CD4-positive, CD25-positive, alpha-beta regulatory T cell (primary cell): ENCODE data around the gene TYMP. TPM values are rescaled to one million over a fixed set of nuclear protein-coding genes. Genes with fewer than 3 reads are reported as not detected.
A peak's percentile ranks its signal among the peaks of the same experiment; 100 is the strongest.

Experiments
- ATAC-seq, 2 donors: fragments of 150-1000 bp; cut with Tn5 transposase; one replicate each; pipeline ENCODE4 v1.10.0; 2021; ENCODE audit warnings: low read depth in 2 of 2, moderate number of reproducible peaks in 2 of 2, moderate library complexity in 1 of 2
- DNase-seq, 3 donors: peaks; one replicate each; pipeline versions ENCODE4 v3.0.0 to v3.0.0-alpha.2; 2012 to 2022; ENCODE audit warnings: mixed read lengths in 1 of 3
- H3K27ac ChIP-seq: one replicate; pipeline ENCODE4 v1.7.0; 2013; ENCODE audit warnings: mild to moderate bottlenecking, low read length; ENCODE audit not compliant: insufficient read depth, poor library complexity, severe bottlenecking
- H3K27me3 ChIP-seq: one replicate; pipeline ENCODE4 v1.7.0; 2013; ENCODE audit warnings: low read length; ENCODE audit not compliant: control insufficient read depth, insufficient read depth
- H3K36me3 ChIP-seq: one replicate; pipeline ENCODE4 v1.7.0; 2013; ENCODE audit warnings: mild to moderate bottlenecking, low read length, moderate library complexity; ENCODE audit not compliant: control insufficient read depth, insufficient read depth
- H3K4me1 ChIP-seq: 2 replicates; pipeline ENCODE4 v1.7.0; 2013; ENCODE audit warnings: mild to moderate bottlenecking, low read length; ENCODE audit not compliant: insufficient read depth, control insufficient read depth, poor library complexity, severe bottlenecking
- H3K4me3 ChIP-seq: one replicate; pipeline ENCODE4 v1.7.0; 2013; ENCODE audit warnings: low read depth, mild to moderate bottlenecking, low read length, moderate library complexity
- H3K9me3 ChIP-seq, 2 experiments: 1 replicate in 1 of 2; 2 replicates in 1 of 2; pipeline ENCODE4 v1.7.0; 2013; ENCODE audit warnings: low read length in 2 of 2, mild to moderate bottlenecking in 1 of 2, moderate library complexity in 1 of 2; ENCODE audit not compliant: control insufficient read depth in 2 of 2
- H3K27ac Mint-ChIP-seq, 3 donors: one replicate each; pipeline ENCODE4 v1.8.0; 2020 to 2022; ENCODE audit warnings: mild to moderate bottlenecking in 3 of 3, mixed read lengths in 3 of 3, moderate library complexity in 2 of 3
- H3K27me3 Mint-ChIP-seq: one replicate; pipeline ENCODE4 v1.8.0; 2022; ENCODE audit warnings: mild to moderate bottlenecking, mixed read lengths
- H3K36me3 Mint-ChIP-seq: one replicate; pipeline ENCODE4 v1.8.0; 2020; ENCODE audit warnings: mixed read lengths
- H3K4me1 Mint-ChIP-seq, 4 donors: one replicate each; pipeline ENCODE4 v1.8.0; 2020 to 2022; ENCODE audit warnings: mixed read lengths in 4 of 4, mild to moderate bottlenecking in 1 of 4
- H3K4me3 Mint-ChIP-seq, 4 donors: one replicate each; pipeline ENCODE4 v1.8.0; 2020 to 2022; ENCODE audit warnings: mild to moderate bottlenecking in 4 of 4, mixed read lengths in 4 of 4, moderate library complexity in 3 of 4
- H3K9me3 Mint-ChIP-seq, 7 donors: one replicate each; pipeline ENCODE4 v1.8.0; 2020 to 2022; ENCODE audit warnings: mixed read lengths in 7 of 7, mild to moderate bottlenecking in 3 of 7, moderate library complexity in 2 of 7
- polyA plus RNA-seq, 4 donors: library from polyadenylated mRNA; unstranded; fragments of 300-500 nt; fragmentation: Illumina TruSeq; gene quantifications; one replicate each; pipeline ENCODE4 v1.2.3, GENCODE V29; 2021
- total RNA-seq: library from RNA; stranded (reverse); gene quantifications from one replicate; pipeline ENCODE4 v1.2.3, GENCODE V29; 2022

The TYMP gene
- total and polyA plus RNA-seq, 5 donors from 2014 or later: 29.2 to 65.2 (median 46.9) TPM

DNA sequence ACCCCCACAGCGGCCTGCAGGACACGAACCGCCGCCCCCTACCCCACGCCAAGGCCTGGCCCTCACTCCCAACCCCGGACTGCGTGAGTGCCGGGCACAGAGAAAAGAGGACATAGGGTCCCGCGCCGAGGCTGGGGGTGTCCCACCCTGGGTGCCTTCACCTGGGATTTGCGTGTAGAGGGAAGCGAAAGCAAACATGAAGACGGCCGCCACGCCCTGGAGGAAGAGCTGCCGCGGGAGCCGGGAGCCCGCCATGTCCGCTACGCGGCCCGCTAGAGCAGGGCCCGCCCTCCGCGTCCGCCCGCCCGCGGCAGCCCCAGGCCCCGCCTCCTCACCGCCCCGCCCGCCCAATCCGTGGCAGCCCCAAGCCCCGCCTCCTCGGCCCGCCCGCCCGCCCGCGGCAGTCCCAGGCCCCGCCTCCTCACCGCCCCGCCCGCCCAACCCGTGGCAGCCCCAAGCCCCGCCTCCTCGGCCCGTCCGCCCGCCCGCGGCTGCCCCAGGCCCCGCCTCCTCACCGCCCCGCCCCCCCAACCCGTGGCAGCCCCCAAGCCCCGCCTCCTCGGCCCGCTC, 22.3 kb downstream of the TYMP start, which contains the start of gene LMF2:
TSS of gene LMF2 (minus strand) at position 282 of the 570 bp plus-strand sequence. CDS start at position 255, 27 bp downstream.
- peak within 1 kb of the TSS; percentile 94 to 99 (median 99) for H3K27ac Mint-ChIP-seq
- Histone ChIP-seq H3K27ac (peak within 1 kb of the TSS; percentile 95), H3K9me3 (no peaks in the 10 kb centered on the region), H3K4me1 (peaks cover 29% of the 10 kb centered on the region), H3K27me3 (no peaks in the 10 kb centered on the region), H3K36me3 (peaks cover 18% of the 10 kb centered on the region), H3K4me3 (peak within 1 kb of the TSS; percentile 82)
- H3K4me3 Mint-ChIP-seq: peak within 1 kb of the TSS; percentile 93 to 97 (median 96)
- peaks cover 5% of the 10 kb centered on the region for H3K36me3 Mint-ChIP-seq
- peaks cover 0 to 30% (median 14%) of the 10 kb centered on the region in 4 donors for H3K4me1 Mint-ChIP-seq
- no peaks in the 10 kb centered on the region for H3K9me3 Mint-ChIP-seq
- ATAC-seq (peak; percentile 78 to 79), DNase-seq (peak; percentile 86 to 89 (median 89))
- H3K27me3 Mint-ChIP-seq: peaks cover 4% of the 10 kb centered on the region

DNA sequence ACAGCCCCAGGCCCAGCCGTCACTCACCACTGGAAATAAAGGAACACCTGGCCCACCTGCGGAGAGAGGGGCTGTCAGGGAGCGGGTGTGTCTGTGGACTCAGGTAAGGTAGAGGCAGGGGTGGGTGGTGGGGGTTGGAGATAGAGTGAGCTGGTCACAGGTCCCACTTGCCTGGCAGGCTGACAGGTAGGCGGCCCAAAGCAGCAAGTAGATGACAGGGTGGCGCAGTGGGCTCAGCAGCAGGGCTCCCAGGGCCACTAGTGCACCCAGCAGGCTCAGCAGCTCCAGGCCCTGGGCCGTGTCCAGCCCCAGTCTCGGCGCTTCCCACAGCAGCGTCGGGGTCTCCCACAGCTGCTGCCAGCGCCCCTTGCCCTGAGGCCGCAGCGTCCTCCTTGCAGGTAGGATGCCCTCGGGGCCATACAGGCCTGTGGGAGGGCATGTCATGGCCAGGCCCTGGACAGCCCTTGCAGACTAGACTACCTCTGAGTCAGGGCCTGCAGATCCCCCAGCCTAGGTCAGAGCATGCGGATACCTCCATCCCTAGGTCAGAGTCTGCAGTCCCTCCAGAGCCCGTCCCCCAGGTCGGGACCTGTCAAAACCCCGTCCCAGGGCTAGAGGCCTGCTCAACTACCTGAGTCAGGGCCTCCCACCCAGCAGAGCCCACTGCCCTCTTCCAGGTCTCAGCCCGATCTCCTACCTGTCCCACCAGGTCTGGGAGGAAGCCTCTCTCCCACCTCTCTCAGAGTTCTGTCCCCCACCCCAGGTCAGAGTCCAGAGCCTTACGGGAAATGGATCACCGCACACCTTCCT, 23.0 kb downstream of the TYMP start:
- no peaks in the 10 kb centered on the region for H3K9me3 ChIP-seq
- H3K27me3 Mint-ChIP-seq: peaks cover 4% of the 10 kb centered on the region
- H3K27ac ChIP-seq: peak overlapping the region; percentile 91
- H3K4me1 Mint-ChIP-seq: peaks cover 0 to 25% (median 14%) of the 10 kb centered on the region in 4 donors
- DNase-seq (no peak), ATAC-seq (no peak)
- H3K9me3 Mint-ChIP-seq: no peaks in the 10 kb centered on the region
- no peaks in the 10 kb centered on the region for H3K27me3 ChIP-seq
- peak overlapping the region; percentile 84 to 92 (median 91) for H3K27ac Mint-ChIP-seq
- peak overlapping the region; percentile 75 for H3K4me3 ChIP-seq
- peaks cover 20% of the 10 kb centered on the region for H3K36me3 ChIP-seq
- H3K36me3 Mint-ChIP-seq: no peaks in the 10 kb centered on the region
- peak overlapping the region; percentile 90 to 96 (median 93) for H3K4me3 Mint-ChIP-seq
- H3K4me1 ChIP-seq: peaks cover 29% of the 10 kb centered on the region

DNA sequence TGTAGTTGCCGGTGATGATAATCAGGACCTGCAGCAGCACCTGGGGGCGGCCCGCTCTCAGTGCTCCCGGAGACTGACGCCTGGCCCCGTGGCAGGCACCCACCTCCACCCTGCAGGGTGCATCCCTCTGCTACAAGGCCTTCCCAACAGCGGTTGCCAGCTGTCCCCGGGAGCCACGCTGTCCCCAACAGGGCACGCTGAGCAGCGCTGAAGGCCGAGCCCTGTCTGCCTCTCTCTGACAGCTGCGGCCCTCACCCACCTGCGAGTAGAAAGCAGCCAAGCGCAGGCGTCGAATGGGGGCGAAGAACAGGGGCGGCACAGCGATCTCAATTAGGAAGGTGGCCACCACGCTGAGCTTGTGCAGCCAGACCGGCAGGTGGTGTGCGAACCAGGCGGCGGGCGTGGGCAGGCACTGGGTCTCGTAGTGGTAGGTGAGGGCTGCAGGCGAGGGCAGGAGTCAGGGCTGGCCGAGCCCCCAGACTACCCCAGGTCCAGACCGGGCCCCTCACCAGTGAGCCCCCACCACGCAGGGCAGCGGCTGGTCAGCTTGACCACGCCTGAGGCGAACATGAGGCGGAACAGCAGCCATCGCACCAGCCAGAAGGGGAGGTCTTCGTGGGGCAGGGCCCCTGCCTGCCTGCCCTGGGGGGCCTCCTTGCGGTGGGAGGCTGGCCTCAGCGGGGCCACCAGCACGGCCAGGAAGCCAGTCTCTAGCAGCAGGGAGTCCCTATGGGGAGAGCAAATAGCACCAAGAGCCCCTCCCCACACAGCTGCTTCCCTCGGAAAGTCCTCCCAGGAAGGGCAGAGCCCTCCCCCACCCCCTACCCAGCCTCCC, 23.8 kb downstream of the TYMP start:
- peaks cover 20% of the 10 kb centered on the region for H3K36me3 ChIP-seq
- H3K36me3 Mint-ChIP-seq: no peaks in the 10 kb centered on the region
- H3K27me3 ChIP-seq: no peaks in the 10 kb centered on the region
- H3K9me3 Mint-ChIP-seq: no peaks in the 10 kb centered on the region
- peaks cover 0 to 25% (median 14%) of the 10 kb centered on the region in 4 donors for H3K4me1 Mint-ChIP-seq
- peaks cover 29% of the 10 kb centered on the region for H3K4me1 ChIP-seq
- H3K4me3 ChIP-seq: no peak overlapping the region
- H3K27ac ChIP-seq: peak overlapping the region; percentile 91
- ATAC-seq (no peak), DNase-seq (no peak)
- H3K9me3 ChIP-seq: no peaks in the 10 kb centered on the region
- peak overlapping the region in 1 of 3 donors; percentile 48 for H3K27ac Mint-ChIP-seq
- H3K4me3 Mint-ChIP-seq: peak overlapping the region; percentile 61 to 91 (median 80)
- H3K27me3 Mint-ChIP-seq: peaks cover 4% of the 10 kb centered on the region

DNA sequence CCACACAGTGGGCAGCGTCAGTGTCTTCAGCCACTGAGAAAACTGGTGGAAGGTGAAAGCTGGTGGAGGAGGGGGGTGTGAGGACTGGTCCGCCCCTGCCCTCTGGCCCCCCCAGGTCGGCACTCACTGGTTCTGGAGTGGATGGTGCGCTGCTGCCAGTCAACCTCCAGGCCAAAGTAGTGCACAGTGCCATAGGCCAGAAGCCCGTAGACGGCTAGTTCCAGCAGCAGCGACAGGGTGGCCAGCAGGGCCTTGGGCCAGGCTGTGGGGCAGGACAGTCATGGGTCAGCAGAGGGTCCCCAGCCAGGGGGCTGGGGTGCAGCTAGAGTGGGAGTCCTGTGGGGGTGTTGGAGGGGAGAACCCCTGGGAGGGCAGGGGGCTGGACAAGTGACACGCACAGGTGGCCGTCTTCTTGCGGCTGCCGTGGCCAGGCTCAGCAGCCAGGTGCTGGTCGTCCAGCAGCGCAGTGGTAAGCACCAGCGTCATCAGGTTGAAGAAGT, 24.5 kb downstream of the TYMP start:
- no peaks in the 10 kb centered on the region for H3K36me3 Mint-ChIP-seq
- Histone ChIP-seq H3K27ac (no peak overlapping the region), H3K4me3 (no peak overlapping the region), H3K36me3 (peaks cover 20% of the 10 kb centered on the region), H3K4me1 (peaks cover 29% of the 10 kb centered on the region), H3K27me3 (no peaks in the 10 kb centered on the region), H3K9me3 (no peaks in the 10 kb centered on the region)
- H3K4me3 Mint-ChIP-seq: peak overlapping the region in 2 of 4 donors; percentile 61 to 69
- no peaks in the 10 kb centered on the region for H3K9me3 Mint-ChIP-seq
- peaks cover 4% of the 10 kb centered on the region for H3K27me3 Mint-ChIP-seq
- ATAC-seq: no peak
- peaks cover 0 to 25% (median 14%) of the 10 kb centered on the region in 4 donors for H3K4me1 Mint-ChIP-seq
- no peak for DNase-seq
- no peak overlapping the region for H3K27ac Mint-ChIP-seq

DNA sequence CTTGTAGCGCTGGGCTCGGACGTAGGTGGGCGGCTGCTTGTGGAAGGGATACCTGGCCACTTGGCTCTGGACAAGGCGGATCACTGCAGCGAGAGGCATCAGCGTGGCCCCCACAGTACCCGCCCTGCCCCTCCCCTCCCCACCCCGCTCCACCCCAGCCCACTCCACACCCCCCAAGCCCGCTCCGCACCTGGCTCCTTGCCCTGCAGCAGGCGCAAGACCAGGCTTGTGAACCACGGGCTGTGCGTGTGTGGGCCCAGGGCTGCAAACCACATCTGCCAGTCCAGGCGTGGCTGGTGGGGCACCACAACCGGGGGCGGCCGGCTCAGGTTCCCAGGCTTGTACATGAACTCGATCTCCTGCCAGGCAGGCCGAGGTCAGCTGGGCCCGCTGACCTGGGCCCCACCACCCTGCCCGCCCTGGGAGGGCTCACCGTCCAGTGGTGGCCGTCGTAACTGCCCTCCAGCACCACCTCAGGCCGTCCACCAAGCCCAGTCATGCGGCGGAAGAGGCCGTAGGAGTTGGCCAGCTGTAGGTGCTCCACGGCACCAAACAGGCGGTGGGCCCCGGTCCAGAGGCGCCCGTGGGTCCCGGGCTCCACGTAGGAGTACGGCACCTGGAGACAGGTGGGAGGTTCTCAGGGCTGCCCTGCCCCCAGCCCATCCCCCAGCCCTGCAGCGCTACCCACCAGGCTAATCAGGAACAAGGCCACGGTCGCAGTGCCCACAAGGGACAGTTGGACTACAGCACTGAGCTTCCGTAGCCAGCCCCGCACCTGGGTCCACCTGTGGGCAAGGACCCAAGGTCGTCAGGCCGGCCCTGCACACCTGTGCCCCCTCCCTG, 25.2 kb downstream of the TYMP start:
- Histone ChIP-seq H3K4me3 (no peak overlapping the region), H3K27me3 (no peaks in the 10 kb centered on the region), H3K4me1 (peaks cover 29% of the 10 kb centered on the region), H3K36me3 (peaks cover 20% of the 10 kb centered on the region), H3K27ac (no peak overlapping the region), H3K9me3 (no peaks in the 10 kb centered on the region)
- H3K27me3 Mint-ChIP-seq: peaks cover 4% of the 10 kb centered on the region
- no peak overlapping the region for H3K27ac Mint-ChIP-seq
- H3K4me3 Mint-ChIP-seq: no peak overlapping the region
- H3K36me3 Mint-ChIP-seq: no peaks in the 10 kb centered on the region
- no peak for DNase-seq
- H3K4me1 Mint-ChIP-seq: peaks cover 0 to 24% (median 14%) of the 10 kb centered on the region in 4 donors
- no peak for ATAC-seq
- no peaks in the 10 kb centered on the region for H3K9me3 Mint-ChIP-seq

DNA sequence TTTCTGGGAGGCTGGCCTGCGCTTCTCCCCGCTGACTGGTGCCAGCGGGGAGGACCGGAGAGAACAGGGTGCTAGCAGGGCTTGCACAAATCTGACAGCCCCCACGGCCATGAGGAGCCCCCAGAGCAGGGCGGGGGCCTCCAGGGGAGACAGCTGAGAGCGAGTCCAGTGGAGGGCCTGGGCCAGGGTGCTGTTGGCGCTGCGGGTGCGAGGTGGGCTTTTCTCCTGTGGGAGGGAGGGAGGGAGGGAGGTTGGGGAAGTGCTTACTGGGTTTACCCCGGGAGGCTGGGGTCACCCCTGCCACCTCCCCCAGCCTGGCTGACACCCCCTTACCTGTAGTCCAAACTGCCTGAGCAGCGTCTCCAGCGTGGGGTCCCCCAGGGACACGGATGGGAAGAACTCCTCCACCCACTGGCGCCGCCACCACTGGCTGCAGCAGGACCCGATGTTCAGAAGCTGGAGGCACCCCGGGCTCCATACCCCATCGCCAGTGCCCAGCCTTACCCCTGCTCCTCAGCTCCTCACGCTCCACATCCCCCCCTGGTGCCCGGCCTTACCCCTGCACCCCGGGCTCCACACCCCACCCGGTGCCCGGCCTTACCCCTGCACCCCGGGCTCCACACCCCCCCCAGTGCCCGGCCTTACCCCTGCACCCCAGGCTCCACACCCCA, 26.2 kb downstream of the TYMP start:
- peaks cover 0 to 16% (median 5%) of the 10 kb centered on the region in 4 donors for H3K4me1 Mint-ChIP-seq
- H3K36me3 ChIP-seq: peaks cover 20% of the 10 kb centered on the region
- no peaks in the 10 kb centered on the region for H3K9me3 ChIP-seq
- H3K27me3 ChIP-seq: no peaks in the 10 kb centered on the region
- H3K27ac ChIP-seq: no peak overlapping the region
- DNase-seq (no peak), ATAC-seq (no peak)
- no peak overlapping the region for H3K4me3 ChIP-seq
- no peak overlapping the region for H3K27ac Mint-ChIP-seq
- peaks cover 19% of the 10 kb centered on the region for H3K4me1 ChIP-seq
- H3K36me3 Mint-ChIP-seq: no peaks in the 10 kb centered on the region
- H3K27me3 Mint-ChIP-seq: peaks cover under 1% of the 10 kb centered on the region
- H3K4me3 Mint-ChIP-seq: no peak overlapping the region
- no peaks in the 10 kb centered on the region for H3K9me3 Mint-ChIP-seq
